ENCODE data around the gene OR6S1.

The OR6S1 gene

DNA sequence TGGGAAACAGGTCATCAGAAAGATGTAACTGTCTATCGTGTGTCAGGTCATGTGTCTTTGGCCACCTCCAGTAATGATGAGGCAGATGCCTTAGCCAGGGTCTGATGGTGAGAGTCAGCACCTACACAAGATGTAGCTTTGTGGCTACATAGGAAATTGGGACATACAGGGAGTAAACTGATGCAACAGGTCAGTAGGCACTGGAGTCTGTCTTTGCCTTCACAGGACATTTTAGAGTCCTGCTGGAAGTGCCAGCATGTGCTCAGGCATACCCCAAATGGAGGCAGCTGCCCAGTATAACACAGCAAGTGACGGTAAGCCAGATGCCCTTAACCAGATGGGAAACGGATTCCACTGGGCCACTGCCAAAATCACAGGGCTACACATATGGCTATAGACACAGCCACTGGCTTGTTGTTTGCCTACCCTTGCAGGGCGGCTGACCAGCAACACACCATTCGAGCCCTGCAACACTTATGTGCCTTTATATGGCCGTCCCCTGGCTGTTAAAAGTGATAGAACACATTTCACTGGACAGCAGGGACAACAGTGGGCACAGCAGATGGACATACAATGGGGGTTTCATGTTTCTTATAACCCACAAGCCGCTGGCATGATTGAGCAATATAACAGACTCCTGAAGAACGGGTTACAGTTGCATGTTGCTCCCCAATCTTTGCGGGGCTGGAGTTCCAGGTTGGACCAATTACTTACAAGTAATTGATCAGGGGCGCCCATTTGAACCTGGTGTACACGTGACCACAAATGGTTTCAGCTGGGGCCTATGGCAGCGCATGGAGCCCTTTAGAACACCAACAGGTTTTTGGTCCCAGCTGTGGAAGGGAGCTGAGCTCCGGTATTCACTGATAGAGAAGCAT lies 37.4 kb downstream of the OR6S1 start:
- no peak overlapping the region for H3K4me2 ChIP-seq (ENCODE audit: low read length)
- H4K20me1 ChIP-seq (ENCODE audit: control insufficient read depth, insufficient read depth, low read depth, low read length) = no peaks in the 10 kb centered on the region
- no peak for TF ChIP-seq CTCF (IDR thresholded peaks at IDR 0.05; ENCODE audit: low read depth, low read length, poor library complexity, severe bottlenecking)
- TF ChIP-seq EZH2phosphoT487 (IDR thresholded peaks at IDR 0.05; ENCODE audit: borderline replicate concordance, low read length) = no peak
- H3K4me1 ChIP-seq (ENCODE audit: control insufficient read depth, low read length) = peaks cover 6% of the 10 kb centered on the region
- H3K27ac ChIP-seq (ENCODE audit: low read depth, low read length) = no peak overlapping the region
- H3K36me3 ChIP-seq (ENCODE audit: control insufficient read depth, low read length) = no peaks in the 10 kb centered on the region
- no peaks in the 10 kb centered on the region for H3K79me2 ChIP-seq (ENCODE audit: control insufficient read depth, low read length)
- no peak overlapping the region for H3K4me3 ChIP-seq (ENCODE audit: low read length)
- H3K9me3 ChIP-seq (ENCODE audit: control insufficient read depth, insufficient read depth, low read length) = no peaks in the 10 kb centered on the region
- peaks cover 9% of the 10 kb centered on the region; the same call in 1 of the 2 replicates for H3K27me3 ChIP-seq (ENCODE audit: control insufficient read depth, low read length)
- no peaks in the 10 kb centered on the region for H3K9me2 ChIP-seq (replicated peaks; ENCODE audit: control insufficient read depth, low read length)
- H3F3A ChIP-seq (ENCODE audit: control insufficient read depth, insufficient read depth) = no peaks in the 10 kb centered on the region

DNA sequence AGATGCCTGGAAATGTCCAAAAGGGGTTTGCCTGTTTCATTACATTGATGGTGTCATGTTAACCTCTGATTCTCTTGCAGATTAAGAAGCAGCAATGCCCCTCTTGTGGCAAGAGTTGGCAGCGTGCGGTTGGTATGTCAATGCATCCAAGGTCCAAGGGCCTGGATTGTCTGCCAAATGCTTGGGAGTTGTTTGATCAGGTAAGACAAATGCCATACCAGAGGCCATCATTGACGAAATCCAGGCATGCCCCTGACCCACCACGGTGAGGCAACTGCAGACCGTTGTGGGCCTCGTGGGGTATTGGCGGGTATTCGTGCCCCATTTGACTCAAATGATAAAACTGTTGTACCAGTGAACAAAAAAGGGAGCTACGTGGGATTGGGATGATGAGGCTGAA lies 38.9 kb downstream of the OR6S1 start:
- H3K79me2 ChIP-seq (ENCODE audit: control insufficient read depth, low read length) = no peaks in the 10 kb centered on the region
- no peak overlapping the region for H3K4me2 ChIP-seq (ENCODE audit: low read length)
- H3K9me2 ChIP-seq (replicated peaks; ENCODE audit: control insufficient read depth, low read length) = no peaks in the 10 kb centered on the region
- H3K9me3 ChIP-seq (ENCODE audit: control insufficient read depth, insufficient read depth, low read length) = no peaks in the 10 kb centered on the region
- no peaks in the 10 kb centered on the region for H3F3A ChIP-seq (ENCODE audit: control insufficient read depth, insufficient read depth)
- H3K36me3 ChIP-seq (ENCODE audit: control insufficient read depth, low read length) = no peaks in the 10 kb centered on the region
- no peak overlapping the region for H3K27ac ChIP-seq (ENCODE audit: low read depth, low read length)
- no peak for TF ChIP-seq CTCF (IDR thresholded peaks at IDR 0.05; ENCODE audit: low read depth, low read length, poor library complexity, severe bottlenecking)
- TF ChIP-seq EZH2phosphoT487 (IDR thresholded peaks at IDR 0.05; ENCODE audit: borderline replicate concordance, low read length) = no peak
- no peaks in the 10 kb centered on the region for H3K4me1 ChIP-seq (ENCODE audit: control insufficient read depth, low read length)
- H4K20me1 ChIP-seq (ENCODE audit: control insufficient read depth, insufficient read depth, low read depth, low read length) = no peaks in the 10 kb centered on the region
- no peak overlapping the region for H3K4me3 ChIP-seq (ENCODE audit: low read length)
- H3K27me3 ChIP-seq (ENCODE audit: control insufficient read depth, low read length) = peaks cover 4% of the 10 kb centered on the region; the same call in 1 of the 2 replicates

- 0 out of 2 replicates have a peak, but pooled peaks cover 2% of the 10 kb centered on the region for H3K27me3 ChIP-seq (ENCODE audit: control insufficient read depth, low read length)
- no peak overlapping the region for H3K4me2 ChIP-seq (ENCODE audit: low read length)
- TF ChIP-seq CTCF (IDR thresholded peaks at IDR 0.05; ENCODE audit: low read depth, low read length, poor library complexity, severe bottlenecking) (no peak), EZH2phosphoT487 (IDR thresholded peaks at IDR 0.05; ENCODE audit: borderline replicate concordance, low read length) (no peak)
- H3K4me3 ChIP-seq (ENCODE audit: low read length) = no peak overlapping the region
- no peaks in the 10 kb centered on the region for H4K20me1 ChIP-seq (ENCODE audit: control insufficient read depth, insufficient read depth, low read depth, low read length)
- no peak overlapping the region for H3K27ac ChIP-seq (ENCODE audit: low read depth, low read length)
- no peaks in the 10 kb centered on the region for H3K4me1 ChIP-seq (ENCODE audit: control insufficient read depth, low read length)
- H3F3A ChIP-seq (ENCODE audit: control insufficient read depth, insufficient read depth) = no peaks in the 10 kb centered on the region
- no peaks in the 10 kb centered on the region for H3K36me3 ChIP-seq (ENCODE audit: control insufficient read depth, low read length)
- no peaks in the 10 kb centered on the region for H3K79me2 ChIP-seq (ENCODE audit: control insufficient read depth, low read length)
- H3K9me3 ChIP-seq (ENCODE audit: control insufficient read depth, insufficient read depth, low read length) = no peaks in the 10 kb centered on the region
- no peaks in the 10 kb centered on the region for H3K9me2 ChIP-seq (replicated peaks; ENCODE audit: control insufficient read depth, low read length)
Measured at GRCh38 chr14:20601522-20601921, 40.0 kb downstream of the OR6S1 start.

All from DOHH2 (cell line).